Activated CD8-positive, alpha-beta T cell treated with anti-CD3 and anti-CD28 coated beads, Interleukin-2, amount 10 ng/mL, durations not matched to agents 7 days and 5 days (primary cell): Measurements from ENCODE around the gene EFNA3. TPM values are rescaled to one million over a fixed set of nuclear protein-coding genes. Genes with fewer than 3 reads are reported as not detected.

Experiments
- ATAC-seq: fragments of 150-1000 bp; cut with Tn5 transposase; one replicate; pipeline ENCODE4 v1.10.0; 2021; ENCODE audit warnings: moderate library complexity
- CTCF ChIA-PET: fragments of 350-600 bp; sonication (Branson Sonifier 250); formaldehyde crosslinking; loops from one replicate; lab custom pipeline; 2021; ENCODE audit warnings: antibody characterized with exemption; lab: Charles Lee
- POLR2A ChIA-PET: fragments of 350-600 bp; sonication (Branson Sonifier 250); formaldehyde crosslinking; loops from one replicate; lab custom pipeline; 2021; ENCODE audit warnings: antibody characterized with exemption; lab: Charles Lee
- DNase-seq: peaks from one replicate; pipeline ENCODE4 v3.0.0-alpha.2; 2020
- H3K27ac Mint-ChIP-seq: one replicate; pipeline ENCODE4 v1.8.0; 2021; ENCODE audit warnings: mild to moderate bottlenecking, mixed read lengths
- H3K27me3 Mint-ChIP-seq: one replicate; pipeline ENCODE4 v1.8.0; 2021; ENCODE audit warnings: low read depth, mixed read lengths
- H3K36me3 Mint-ChIP-seq: one replicate; pipeline ENCODE4 v1.8.0; 2021; ENCODE audit warnings: low read depth, mixed read lengths
- H3K4me1 Mint-ChIP-seq: one replicate; pipeline ENCODE4 v1.8.0; 2021; ENCODE audit warnings: low read depth, mixed read lengths
- H3K4me3 Mint-ChIP-seq: one replicate; pipeline ENCODE4 v1.8.0; 2021; ENCODE audit warnings: mild to moderate bottlenecking, mixed read lengths
- H3K9me3 Mint-ChIP-seq: one replicate; pipeline ENCODE4 v1.8.0; 2022; ENCODE audit warnings: mixed read lengths; ENCODE audit not compliant: insufficient read depth
- total RNA-seq, 2 experiments: library from RNA; stranded (reverse); gene quantifications; one replicate each; pipeline ENCODE4 v1.2.3, GENCODE V29; 2021

The EFNA3 gene
- total RNA-seq, 2 experiments from 2014 or later: 3.8 to 5.5 TPM

DNA sequence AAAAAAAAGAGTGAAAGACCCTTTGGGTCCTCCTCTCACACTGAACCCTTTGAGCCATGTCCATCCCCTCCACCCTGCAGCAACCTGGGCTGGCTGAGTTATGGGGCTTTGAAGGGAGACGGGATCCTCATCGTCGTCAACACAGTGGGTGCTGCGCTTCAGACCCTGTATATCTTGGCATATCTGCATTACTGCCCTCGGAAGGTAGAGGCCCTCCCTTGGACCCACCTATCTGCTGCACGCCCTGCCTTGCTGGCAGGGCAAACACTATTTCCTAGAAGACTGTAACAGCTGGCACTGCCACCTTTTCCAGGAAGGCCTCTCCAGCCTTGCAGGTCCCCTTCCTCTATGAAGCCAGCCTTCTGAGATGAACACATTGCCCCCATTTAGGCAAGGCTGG is 58.1 kb downstream of the EFNA3 start:
- ATAC-seq (peak; percentile 5), DNase-seq (peak; percentile 44)
- Mint-ChIP-seq H3K4me1 (peaks cover 49% of the 10 kb centered on the region), H3K9me3 (no peaks in the 10 kb centered on the region), H3K4me3 (peak overlapping the region; percentile 98), H3K36me3 (peaks cover 24% of the 10 kb centered on the region), H3K27ac (peak overlapping the region; percentile 99), H3K27me3 (no peaks in the 10 kb centered on the region)
- POLR2A ChIA-PET: interaction anchor here (0.8 to 1.0 kb wide), 3 partner anchors 20 to 36 kb away, joined by 3 to 5 read pairs (median 3); partner anchors contain the start of genes KRTCAP2 and TRIM46
- CTCF ChIA-PET: interaction anchor here (0.9 to 5.7 kb wide), 9 partner anchors 10 to 72 kb away, joined by 3 to 41 read pairs (median 5); partner anchors contain the start of gene KRTCAP2

Other genes starting within 250 kb of the EFNA3 start
- gene KCNN3, start 208.6 kb upstream of the EFNA3 start, total RNA-seq: not detected
- gene PMVK, start 142.1 kb upstream of the EFNA3 start, total RNA-seq: 10 to 100 TPM; 40.9 to 43.8 TPM
- 10 to 100 TPM; 44.5 to 48.2 TPM for gene PBXIP1, start 122.7 kb upstream of the EFNA3 start, total RNA-seq
- gene PYGO2, start 117.1 kb upstream of the EFNA3 start, total RNA-seq: 10 to 100 TPM; 40.2 to 43.9 TPM
- gene SHC1, start 108.1 kb upstream of the EFNA3 start, total RNA-seq: 10 to 100 TPM; 69.6 to 72.4 TPM
- 100 to 1,000 TPM; 151 to 153 TPM for gene CKS1B, start 104.2 kb upstream of the EFNA3 start, total RNA-seq
- 10 to 100 TPM; 39.8 to 45.2 TPM for gene FLAD1, start 95.5 kb upstream of the EFNA3 start, total RNA-seq
- gene LENEP, start 85.3 kb upstream of the EFNA3 start, total RNA-seq: 1 to 10 TPM in 1 of 2 experiments, under 1 TPM in 1; 0.91 to 1.1 TPM
- gene ZBTB7B, start 76.0 kb upstream of the EFNA3 start, total RNA-seq: 10 to 100 TPM; 35.5 to 42.5 TPM
- under 1 TPM; 0.24 to 0.37 TPM for gene DCST2, start 45.1 kb upstream of the EFNA3 start, total RNA-seq
- not detected for gene DCST1, start 45.0 kb upstream of the EFNA3 start, total RNA-seq
- 10 to 100 TPM; 29.7 to 29.8 TPM for gene ADAM15, start 27.5 kb upstream of the EFNA3 start, total RNA-seq
- gene EFNA4, start 15.1 kb upstream of the EFNA3 start, total RNA-seq: 1 to 10 TPM; 7.8 to 9.7 TPM
- not detected for gene EFNA1, start 49.0 kb downstream of the EFNA3 start, total RNA-seq
- gene SLC50A1, start 57.0 kb downstream of the EFNA3 start, total RNA-seq: 10 to 100 TPM; 37.5 to 38.9 TPM
- 10 to 100 TPM; 53.2 to 57.7 TPM for gene DPM3, start 61.7 kb downstream of the EFNA3 start, total RNA-seq
- 100 to 1,000 TPM; 170 to 190 TPM for gene KRTCAP2, start 94.5 kb downstream of the EFNA3 start, total RNA-seq
- gene TRIM46, start 95.0 kb downstream of the EFNA3 start, total RNA-seq: 10 to 100 TPM; 14.6 TPM
- 10 to 100 TPM; 13.4 to 15.0 TPM for gene THBS3, start 129.1 kb downstream of the EFNA3 start, total RNA-seq
- gene MTX1, start 129.9 kb downstream of the EFNA3 start, total RNA-seq: 10 to 100 TPM; 43.0 to 46.3 TPM
- gene ENTREP3, start 176.6 kb downstream of the EFNA3 start, total RNA-seq: 10 to 100 TPM; 29.3 to 29.7 TPM
- gene SCAMP3, start 183.5 kb downstream of the EFNA3 start, total RNA-seq: 10 to 100 TPM; 77.9 to 84.2 TPM
- gene CLK2, start 194.7 kb downstream of the EFNA3 start, total RNA-seq: 100 to 1,000 TPM; 101 to 104 TPM
- gene HCN3, start 198.6 kb downstream of the EFNA3 start, total RNA-seq: 1 to 10 TPM; 4.9 to 5.1 TPM
- gene PKLR, start 222.6 kb downstream of the EFNA3 start, total RNA-seq: not detected
- 100 to 1,000 TPM; 270 to 271 TPM for gene FDPS, start 230.0 kb downstream of the EFNA3 start, total RNA-seq
- gene RUSC1, start 242.1 kb downstream of the EFNA3 start, total RNA-seq: 10 to 100 TPM; 33.7 to 35.1 TPM